ENCODE data around the gene VAC14.

The VAC14 gene

DNA sequence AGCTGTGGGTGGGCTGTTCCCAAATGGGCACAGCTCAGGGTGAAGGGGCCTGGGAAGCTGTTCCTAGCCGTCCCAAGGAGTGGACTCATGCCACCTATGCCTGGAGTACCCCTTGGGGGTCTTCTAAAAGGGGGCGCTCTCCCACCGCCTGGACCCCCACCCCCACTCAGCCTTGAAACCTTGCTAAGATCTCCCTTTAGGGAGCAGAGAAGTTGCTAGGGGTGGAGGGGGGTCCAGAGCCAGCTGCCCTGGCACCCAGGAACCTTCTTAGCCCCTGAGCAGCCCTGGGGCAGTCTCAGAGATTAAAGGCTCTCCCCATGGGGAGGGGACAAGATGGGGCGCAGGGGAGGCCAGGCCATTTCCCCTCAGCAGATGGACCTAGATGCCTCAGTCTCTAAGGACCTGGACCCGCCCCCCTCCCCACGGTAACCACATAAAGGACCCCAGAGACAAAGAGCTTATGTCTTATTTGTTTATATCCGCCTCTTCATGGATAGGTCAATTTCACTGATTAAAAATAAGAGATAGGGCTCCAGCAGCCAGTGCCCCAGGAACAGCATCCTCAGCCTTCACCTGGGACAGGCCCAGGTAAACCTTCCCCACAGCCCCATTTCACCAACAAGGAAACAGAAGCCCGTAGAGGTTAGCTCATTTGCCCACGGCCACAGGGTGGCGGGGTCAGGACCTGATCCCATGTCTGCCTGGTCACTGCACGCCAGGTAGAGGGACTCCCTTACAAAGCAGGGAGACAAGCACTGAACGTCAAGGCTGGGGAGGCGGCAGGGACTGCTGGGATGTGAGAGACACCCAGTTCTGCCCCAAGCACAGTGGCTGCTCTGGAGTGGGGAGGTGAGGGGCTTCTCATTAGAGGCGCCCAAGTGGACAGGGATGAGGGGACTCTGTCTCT lies 118.5 kb downstream of the VAC14 start:
- no peak for DNase-seq (ENCODE audit: low read depth)
- TF ChIP-seq, protein P1, sequence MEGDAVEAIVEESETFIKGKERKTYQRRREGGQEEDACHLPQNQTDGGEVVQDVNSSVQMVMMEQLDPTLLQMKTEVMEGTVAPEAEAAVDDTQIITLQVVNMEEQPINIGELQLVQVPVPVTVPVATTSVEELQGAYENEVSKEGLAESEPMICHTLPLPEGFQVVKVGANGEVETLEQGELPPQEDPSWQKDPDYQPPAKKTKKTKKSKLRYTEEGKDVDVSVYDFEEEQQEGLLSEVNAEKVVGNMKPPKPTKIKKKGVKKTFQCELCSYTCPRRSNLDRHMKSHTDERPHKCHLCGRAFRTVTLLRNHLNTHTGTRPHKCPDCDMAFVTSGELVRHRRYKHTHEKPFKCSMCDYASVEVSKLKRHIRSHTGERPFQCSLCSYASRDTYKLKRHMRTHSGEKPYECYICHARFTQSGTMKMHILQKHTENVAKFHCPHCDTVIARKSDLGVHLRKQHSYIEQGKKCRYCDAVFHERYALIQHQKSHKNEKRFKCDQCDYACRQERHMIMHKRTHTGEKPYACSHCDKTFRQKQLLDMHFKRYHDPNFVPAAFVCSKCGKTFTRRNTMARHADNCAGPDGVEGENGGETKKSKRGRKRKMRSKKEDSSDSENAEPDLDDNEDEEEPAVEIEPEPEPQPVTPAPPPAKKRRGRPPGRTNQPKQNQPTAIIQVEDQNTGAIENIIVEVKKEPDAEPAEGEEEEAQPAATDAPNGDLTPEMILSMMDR (conservative IDR thresholded peaks at IDR 0.05; ENCODE audit: low read depth, low read length) = no peak
- peak overlapping the region; percentile 86 for H3K4me3 ChIP-seq (ENCODE audit: low read length)

DNA sequence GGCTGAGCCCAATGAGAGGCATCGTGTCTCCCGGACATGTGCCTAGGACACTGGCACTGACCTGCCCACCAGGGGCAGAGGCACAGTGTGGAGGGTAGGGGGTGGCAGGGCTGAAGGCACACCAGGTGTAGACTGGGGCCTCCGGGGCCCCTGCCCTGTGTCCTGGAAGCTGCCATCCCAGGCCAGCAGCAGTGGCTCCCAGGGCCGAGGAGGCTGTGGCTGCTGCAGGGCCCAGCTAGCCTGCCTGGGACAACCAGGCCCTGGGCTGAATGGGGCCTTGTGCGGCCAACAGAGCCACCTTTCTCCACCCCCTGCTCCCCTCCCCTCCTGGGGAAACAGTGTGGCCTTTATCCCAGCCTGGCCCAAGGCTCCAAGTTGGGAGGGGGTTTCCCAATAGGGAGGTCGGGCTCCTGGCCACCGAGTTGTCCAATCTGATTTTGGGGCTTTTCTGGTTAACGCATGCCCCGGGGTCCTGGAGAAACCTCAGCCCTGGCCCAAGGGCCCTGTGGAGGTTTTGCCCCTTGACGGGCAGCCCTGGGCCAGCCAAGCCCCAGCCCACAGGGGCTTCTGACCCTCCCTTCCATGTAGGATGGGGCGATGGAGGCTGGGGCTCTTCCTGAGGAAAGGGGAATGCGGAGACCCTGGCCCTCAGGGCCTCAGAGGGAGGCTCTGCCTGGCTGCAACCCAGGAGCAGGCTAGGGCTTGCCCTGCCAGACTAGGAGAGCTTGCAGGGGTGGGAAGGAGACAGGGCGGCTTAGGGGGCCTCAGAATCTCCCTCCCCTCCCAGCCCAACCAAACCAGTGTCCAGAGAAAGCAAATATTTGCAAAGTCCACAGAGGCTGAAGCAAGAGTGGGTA lies 119.3 kb downstream of the VAC14 start:
- H3K4me3 ChIP-seq (ENCODE audit: low read length) = peak overlapping the region; percentile 86
- TF ChIP-seq, protein P1 (conservative IDR thresholded peaks at IDR 0.05; ENCODE audit: low read depth, low read length) = no peak
- no peak for DNase-seq (ENCODE audit: low read depth)

DNA sequence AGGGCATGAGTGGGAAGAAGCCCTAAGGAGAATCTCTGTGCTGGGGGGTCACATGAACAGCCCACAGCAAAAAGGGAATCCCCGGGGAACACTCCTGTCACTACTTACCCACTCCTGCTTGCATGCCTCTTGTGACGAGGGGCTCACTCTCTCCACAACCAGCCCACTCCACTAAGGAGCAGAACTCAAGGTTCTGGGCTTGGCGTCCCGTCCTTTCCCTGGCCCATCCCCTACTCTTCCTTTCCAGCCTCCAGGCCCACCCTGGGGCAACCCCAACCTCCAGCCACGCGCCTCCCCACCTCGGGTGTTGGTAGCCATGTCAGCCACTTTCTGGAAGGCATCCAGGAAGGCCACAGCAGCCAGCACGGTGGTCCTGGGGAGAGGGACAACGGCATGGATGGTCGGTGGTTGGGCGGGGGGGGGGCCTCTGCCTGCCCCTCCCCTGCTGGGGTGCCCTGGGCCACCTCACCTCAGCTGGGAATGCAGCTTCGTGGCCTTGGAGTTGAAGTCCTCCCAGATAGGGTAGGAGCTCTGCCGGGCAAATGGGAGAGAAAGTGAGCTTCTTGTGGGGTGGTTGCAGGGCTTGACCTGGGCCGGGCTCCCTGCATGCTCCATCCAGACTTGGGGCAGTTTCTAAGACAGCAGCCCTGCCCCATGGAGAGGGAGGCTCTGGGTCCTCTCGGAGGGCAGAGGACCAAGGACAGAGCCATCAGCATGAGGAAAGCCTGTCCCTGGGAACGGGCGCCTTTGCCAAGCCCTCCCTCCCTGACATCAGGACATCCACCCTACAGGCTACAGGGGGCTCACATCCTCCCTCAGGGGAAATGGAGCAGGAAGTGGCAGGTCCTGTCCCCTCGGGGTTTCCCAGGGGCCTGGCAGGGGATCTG lies 120.2 kb downstream of the VAC14 start:
- TF ChIP-seq, protein P1 (conservative IDR thresholded peaks at IDR 0.05; ENCODE audit: low read depth, low read length) = peak; percentile 1
- no peak for DNase-seq (ENCODE audit: low read depth)
- peak overlapping the region; percentile 86 for H3K4me3 ChIP-seq (ENCODE audit: low read length)

DNA sequence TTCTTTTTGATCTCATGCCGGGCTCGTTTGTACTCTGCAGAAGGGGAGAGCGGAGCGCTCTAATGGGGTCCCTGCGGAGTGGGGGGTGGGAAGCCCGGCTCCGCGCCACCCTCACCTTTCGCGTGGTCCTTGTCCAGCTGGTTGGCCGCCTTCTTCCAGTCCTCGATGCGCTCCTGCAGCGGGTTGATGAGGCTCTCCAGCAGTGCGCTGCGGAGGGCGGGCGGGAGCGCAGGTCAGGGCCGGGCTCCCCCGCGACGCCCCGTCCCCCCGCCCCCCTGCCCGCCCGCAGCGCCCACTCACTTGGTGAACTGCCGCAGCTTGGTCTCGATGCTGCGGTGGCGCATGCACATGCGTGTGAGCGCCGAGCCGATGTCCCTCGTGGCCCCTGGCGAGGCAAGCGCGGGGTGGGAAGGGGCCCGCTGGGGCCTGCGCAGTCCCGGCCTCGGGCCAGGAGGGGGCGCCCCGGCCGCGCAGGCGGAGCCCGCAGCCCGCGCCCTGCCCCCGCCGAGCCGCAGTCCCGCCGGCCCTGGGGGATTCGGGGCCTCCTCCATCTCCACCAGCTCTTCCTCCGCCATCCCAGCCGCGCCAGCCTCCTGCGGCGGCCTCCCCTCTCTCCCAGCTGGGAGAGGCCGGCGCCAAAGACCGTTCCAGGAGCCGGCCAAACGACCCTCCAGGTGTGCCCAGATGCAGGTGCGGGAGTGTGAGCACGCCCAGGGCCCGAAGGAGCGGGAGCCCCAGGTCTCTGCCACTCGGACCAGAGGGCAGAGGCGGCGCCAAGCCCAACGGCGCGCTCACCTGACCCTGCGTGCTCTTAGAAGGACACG lies 121.1 kb downstream of the VAC14 start:
- DNase-seq (ENCODE audit: low read depth) = no peak
- TF ChIP-seq, protein P1 (conservative IDR thresholded peaks at IDR 0.05; ENCODE audit: low read depth, low read length) = peak; percentile 36
- no peak overlapping the region for H3K4me3 ChIP-seq (ENCODE audit: low read length)

DNA sequence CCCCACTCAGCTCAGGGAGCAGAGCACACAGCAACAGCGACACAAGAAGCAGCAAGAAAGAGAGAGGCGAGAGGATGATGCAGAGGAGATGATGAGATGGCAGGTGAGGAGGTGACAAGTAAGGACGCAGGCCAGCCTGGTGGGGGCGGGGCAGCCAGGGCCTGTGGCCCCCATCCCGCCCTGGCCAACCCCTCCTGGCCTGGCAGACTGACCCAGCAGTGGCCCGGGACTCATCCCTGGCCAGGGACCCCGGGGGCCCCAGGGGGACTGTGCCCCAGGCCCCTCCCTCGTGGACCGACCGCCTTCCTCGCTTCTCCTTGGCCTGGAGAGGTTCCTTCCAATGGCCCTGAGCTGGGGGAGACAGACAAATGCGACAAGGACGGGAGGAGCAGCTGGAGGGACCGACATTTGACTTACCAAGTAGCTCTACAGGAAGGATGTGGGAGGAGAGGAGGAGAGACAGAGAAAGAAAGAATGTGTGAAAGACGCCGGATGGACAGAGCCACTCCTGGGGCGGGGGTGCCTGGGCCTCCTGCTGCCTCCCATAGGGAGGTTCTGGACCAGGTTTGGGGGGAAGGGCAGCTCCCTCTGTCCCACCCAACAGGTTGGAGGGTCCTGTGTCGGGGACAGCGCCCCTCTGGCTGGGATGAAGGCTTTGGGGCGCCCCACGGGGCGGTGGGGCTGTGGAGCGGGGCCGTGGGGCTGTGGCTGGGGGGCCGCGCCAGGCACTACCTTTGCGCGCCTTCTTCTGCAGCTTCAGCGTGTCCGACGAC lies 121.9 kb downstream of the VAC14 start:
- no peak for DNase-seq (ENCODE audit: low read depth)
- H3K4me3 ChIP-seq (ENCODE audit: low read length) = no peak overlapping the region
- TF ChIP-seq, protein P1 (conservative IDR thresholded peaks at IDR 0.05; ENCODE audit: low read depth, low read length) = no peak

All from retinal pigment epithelial cell (primary cell).